Muscle of leg (tissue), 11 donors: Measurements from ENCODE around the gene PRMT7. TPM values are rescaled to one million over a fixed set of nuclear protein-coding genes. Genes with fewer than 3 reads are reported as not detected.
A peak's percentile ranks its signal among the peaks of the same experiment; 100 is the strongest.

Experiments
- DNase-seq: peaks from one replicate; pipeline ENCODE4 v3.0.0; 2013
- H3K27ac ChIP-seq: one replicate; pipeline ENCODE4 v1.5.1; 2013; ENCODE audit warnings: mild to moderate bottlenecking, low read length, control low read depth
- H3K27me3 ChIP-seq: one replicate; pipeline ENCODE4 v1.6.1; 2013; ENCODE audit warnings: low read length; ENCODE audit not compliant: control insufficient read depth, insufficient read depth
- H3K36me3 ChIP-seq: one replicate; pipeline ENCODE4 v1.6.1; 2013; ENCODE audit warnings: low read length; ENCODE audit not compliant: control insufficient read depth, insufficient read depth
- H3K4me1 ChIP-seq: one replicate; pipeline ENCODE4 v1.6.1; 2013; ENCODE audit warnings: low read length; ENCODE audit not compliant: control insufficient read depth, insufficient read depth
- H3K4me3 ChIP-seq: one replicate; pipeline ENCODE4 v1.5.1; 2013; ENCODE audit warnings: low read length, control low read depth
- H3K9me3 ChIP-seq: replicated peaks from 2 replicates; pipeline ENCODE4 v1.6.1; 2013; ENCODE audit warnings: low read depth, low read length; ENCODE audit not compliant: control insufficient read depth
- WGBS: methylation state at CpG from one replicate; pipeline ENCODE4 v1.1.5; 2013; ENCODE audit warnings: missing lambda C conversion rate; ENCODE audit not compliant: insufficient coverage; 5-methylcytosine and 5-hydroxymethylcytosine counted together
- polyA plus RNA-seq, 8 donors: library from polyadenylated mRNA; unstranded; fragments of 120-200 nt; gene quantifications; one replicate each; pipeline versions ENCODE4 v1.2.1 to v1.2.3, GENCODE V29; 2013; ENCODE audit warnings: inconsistent platforms in 1 of 8, low replicate concordance in 1 of 8; ENCODE audit not compliant: insufficient read length in 8 of 8, insufficient read depth in 1 of 8
- total RNA-seq: library from RNA; stranded (reverse); fragments of 120-200 nt; gene quantifications from one replicate; pipeline ENCODE4 v1.2.4, GENCODE V29; 2013

The PRMT7 gene
- total and polyA plus RNA-seq, 9 donors: 40.7 to 54.4 (median 43.5) TPM

GRCh38 chr16:68403177-68403576 is 92.4 kb downstream of the PRMT7 start:
- no peak overlapping the region for H3K27ac ChIP-seq
- H3K36me3 ChIP-seq: no peaks in the 10 kb centered on the region
- peaks cover 3% of the 10 kb centered on the region for H3K27me3 ChIP-seq
- WGBS: 29% methylated on average over 1 of the region's 1 CpG
- no peak for DNase-seq
- no peaks in the 10 kb centered on the region for H3K9me3 ChIP-seq
- no peak overlapping the region for H3K4me3 ChIP-seq
- peaks cover 11% of the 10 kb centered on the region for H3K4me1 ChIP-seq

- Histone ChIP-seq H3K4me3 (no peak overlapping the region), H3K4me1 (peaks cover 9% of the 10 kb centered on the region), H3K27me3 (peaks cover 6% of the 10 kb centered on the region), H3K36me3 (no peaks in the 10 kb centered on the region), H3K27ac (no peak overlapping the region), H3K9me3 (no peaks in the 10 kb centered on the region)
- 14% methylated on average over 1 of the region's 3 CpGs for WGBS
- DNase-seq: no peak
These were observed 92.9 kb downstream of the PRMT7 start for GRCh38 chr16:68403704-68404103.

GRCh38 chr16:68404736-68405345 is 94.0 kb downstream of the PRMT7 start:
- DNase-seq: no peak
- Histone ChIP-seq H3K4me3 (no peak overlapping the region), H3K27me3 (peaks cover 11% of the 10 kb centered on the region), H3K9me3 (no peaks in the 10 kb centered on the region), H3K36me3 (no peaks in the 10 kb centered on the region), H3K4me1 (peaks cover 6% of the 10 kb centered on the region), H3K27ac (no peak overlapping the region)
- 56% methylated on average over 7 of the region's 8 CpGs for WGBS

GRCh38 chr16:68406458-68407152 is 95.8 kb downstream of the PRMT7 start:
- peaks cover 11% of the 10 kb centered on the region for H3K27me3 ChIP-seq
- DNase-seq: peak; percentile 22
- WGBS: 20% methylated on average over 16 of the region's 17 CpGs
- H3K4me3 ChIP-seq: no peak overlapping the region
- H3K36me3 ChIP-seq: no peaks in the 10 kb centered on the region
- peaks cover 6% of the 10 kb centered on the region for H3K4me1 ChIP-seq
- no peaks in the 10 kb centered on the region for H3K9me3 ChIP-seq
- no peak overlapping the region for H3K27ac ChIP-seq

Other genes starting within 250 kb of the PRMT7 start
- 39.0 TPM for gene NFATC3, start 225.6 kb upstream of the PRMT7 start, total RNA-seq
- gene NFATC3, start 225.6 kb upstream of the PRMT7 start, polyA plus RNA-seq: 10 to 100 TPM; 22.0 to 33.4 (median 25.9) TPM
- 0.09 TPM for gene ESRP2, start 74.9 kb upstream of the PRMT7 start, total RNA-seq
- gene ESRP2, start 74.9 kb upstream of the PRMT7 start, polyA plus RNA-seq: 1 to 10 TPM in 3 of 8 donors, under 1 TPM in 5; 0.21 to 6.4 (median 0.78) TPM
- 23.7 TPM for gene PLA2G15, start 65.6 kb upstream of the PRMT7 start, total RNA-seq
- 10 to 100 TPM; 20.4 to 33.1 (median 25.1) TPM for gene PLA2G15, start 65.6 kb upstream of the PRMT7 start, polyA plus RNA-seq
- 6.5 TPM for gene SLC7A6, start 46.5 kb upstream of the PRMT7 start, total RNA-seq
- 10 to 100 TPM in 2 of 8 donors, 1 to 10 TPM in 6; 6.0 to 11.2 (median 7.8) TPM for gene SLC7A6, start 46.5 kb upstream of the PRMT7 start, polyA plus RNA-seq
- gene SLC7A6OS, start 73 bp upstream of the PRMT7 start, total RNA-seq: 16.4 TPM
- 10 to 100 TPM; 12.5 to 17.1 (median 14.2) TPM for gene SLC7A6OS, start 73 bp upstream of the PRMT7 start, polyA plus RNA-seq
- gene SMPD3, start 137.5 kb downstream of the PRMT7 start, total RNA-seq: 0.31 TPM
- 1 to 10 TPM in 5 of 8 donors, under 1 TPM in 3; 0.84 to 4.3 (median 1.2) TPM for gene SMPD3, start 137.5 kb downstream of the PRMT7 start, polyA plus RNA-seq
- gene ZFP90, start 228.3 kb downstream of the PRMT7 start, total RNA-seq: 25.9 TPM
- 10 to 100 TPM; 13.0 to 20.3 (median 16.9) TPM for gene ZFP90, start 228.3 kb downstream of the PRMT7 start, polyA plus RNA-seq